HL-60 (cell line): ENCODE data around the gene ARID5B.

Source experiments
- DNase-seq, 2 experiments: peaks; one replicate each; pipeline ENCODE4 v3.0.0-alpha.2; 2010 to 2020; ENCODE audit warnings: low read depth in 1 of 2, low spot score in 1 of 2
- H3K27ac ChIP-seq: fragments of 250-450 bp; sonication (Bioruptor Pico); replicated peaks from 2 replicates; pipeline ENCODE4 v1.5.1; 2020; ENCODE audit warnings: mild to moderate bottlenecking, moderate library complexity
- H3K27me3 ChIP-seq: fragments of 250-450 bp; sonication (Bioruptor Pico); 2 replicates; pipeline ENCODE4 v1.5.1; 2021; ENCODE audit warnings: mild to moderate bottlenecking, moderate library complexity; ENCODE audit not compliant: insufficient read depth, poor library complexity, severe bottlenecking
- H3K4me3 ChIP-seq: replicated peaks from 2 replicates; pipeline ENCODE4 v1.5.1; 2011; ENCODE audit warnings: mild to moderate bottlenecking, control low read depth, low read length; ENCODE audit not compliant: insufficient read depth
- CTCF ChIP-seq: IDR thresholded peaks from one replicate; pipeline ENCODE4 v1.5.1; 2011; ENCODE audit warnings: low read length, control low read depth, inconsistent platforms; ENCODE audit not compliant: insufficient read depth
- GABPA ChIP-seq: IDR thresholded peaks from 2 replicates; pipeline ENCODE4 v1.6.1; 2012; ENCODE audit warnings: low read depth
- POLR2AphosphoS5 ChIP-seq: IDR thresholded peaks from 2 replicates; pipeline ENCODE4 v1.6.1; 2012; ENCODE audit warnings: low read depth
- SPI1 ChIP-seq: IDR thresholded peaks from 2 replicates; pipeline ENCODE4 v1.6.1; 2012; ENCODE audit warnings: low read depth, mild to moderate bottlenecking, borderline replicate concordance
- TF ChIP-seq, protein P1 (sequence below): IDR thresholded peaks from 2 replicates; pipeline ENCODE4 v1.6.1; 2012; ENCODE audit warnings: low read depth; ENCODE audit not compliant: insufficient replicate concordance

The ARID5B gene

GRCh38 chr10:61943674-61944378 lies 42.3 kb downstream of the ARID5B start:
- Histone ChIP-seq H3K27me3 (peaks cover 3% of the 10 kb centered on the region), H3K4me3 (no peak overlapping the region), H3K27ac (no peak overlapping the region)
- no peak for TF ChIP-seq CTCF
- no peak for DNase-seq

- no peak for TF ChIP-seq CTCF
- no peak for TF ChIP-seq SPI1
- TF ChIP-seq, protein P1, sequence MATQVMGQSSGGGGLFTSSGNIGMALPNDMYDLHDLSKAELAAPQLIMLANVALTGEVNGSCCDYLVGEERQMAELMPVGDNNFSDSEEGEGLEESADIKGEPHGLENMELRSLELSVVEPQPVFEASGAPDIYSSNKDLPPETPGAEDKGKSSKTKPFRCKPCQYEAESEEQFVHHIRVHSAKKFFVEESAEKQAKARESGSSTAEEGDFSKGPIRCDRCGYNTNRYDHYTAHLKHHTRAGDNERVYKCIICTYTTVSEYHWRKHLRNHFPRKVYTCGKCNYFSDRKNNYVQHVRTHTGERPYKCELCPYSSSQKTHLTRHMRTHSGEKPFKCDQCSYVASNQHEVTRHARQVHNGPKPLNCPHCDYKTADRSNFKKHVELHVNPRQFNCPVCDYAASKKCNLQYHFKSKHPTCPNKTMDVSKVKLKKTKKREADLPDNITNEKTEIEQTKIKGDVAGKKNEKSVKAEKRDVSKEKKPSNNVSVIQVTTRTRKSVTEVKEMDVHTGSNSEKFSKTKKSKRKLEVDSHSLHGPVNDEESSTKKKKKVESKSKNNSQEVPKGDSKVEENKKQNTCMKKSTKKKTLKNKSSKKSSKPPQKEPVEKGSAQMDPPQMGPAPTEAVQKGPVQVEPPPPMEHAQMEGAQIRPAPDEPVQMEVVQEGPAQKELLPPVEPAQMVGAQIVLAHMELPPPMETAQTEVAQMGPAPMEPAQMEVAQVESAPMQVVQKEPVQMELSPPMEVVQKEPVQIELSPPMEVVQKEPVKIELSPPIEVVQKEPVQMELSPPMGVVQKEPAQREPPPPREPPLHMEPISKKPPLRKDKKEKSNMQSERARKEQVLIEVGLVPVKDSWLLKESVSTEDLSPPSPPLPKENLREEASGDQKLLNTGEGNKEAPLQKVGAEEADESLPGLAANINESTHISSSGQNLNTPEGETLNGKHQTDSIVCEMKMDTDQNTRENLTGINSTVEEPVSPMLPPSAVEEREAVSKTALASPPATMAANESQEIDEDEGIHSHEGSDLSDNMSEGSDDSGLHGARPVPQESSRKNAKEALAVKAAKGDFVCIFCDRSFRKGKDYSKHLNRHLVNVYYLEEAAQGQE = no peak
- TF ChIP-seq POLR2AphosphoS5 = no peak
- no peak for TF ChIP-seq GABPA
- no peak for DNase-seq
- Histone ChIP-seq H3K27me3 (peaks cover 3% of the 10 kb centered on the region), H3K4me3 (no peak overlapping the region), H3K27ac (no peak overlapping the region)
These were observed 43.1 kb downstream of the ARID5B start for GRCh38 chr10:61944410-61945147.

GRCh38 chr10:61949687-61950086 lies 48.2 kb downstream of the ARID5B start:
- H3K27me3 ChIP-seq = no peaks in the 10 kb centered on the region
- no peak for DNase-seq
- TF ChIP-seq CTCF (no peak), SPI1 (no peak), GABPA (no peak), POLR2AphosphoS5 (no peak)
- TF ChIP-seq, protein P1 = no peak
- no peak overlapping the region for H3K27ac ChIP-seq
- H3K4me3 ChIP-seq = no peak overlapping the region
